ENCODE results near the gene SLC22A31.

The SLC22A31 gene

GRCh38 chr16:89152831-89153700, 47.3 kb downstream of the SLC22A31 start:
- in situ Hi-C loops (cut with HindIII; ENCODE audit: low sequenced_read_pairs), result no loop called here

GRCh38 chr16:89150981-89151380, 49.4 kb downstream of the SLC22A31 start:
- in situ Hi-C loops (cut with HindIII; ENCODE audit: low sequenced_read_pairs), result no loop called here

GRCh38 chr16:89150090-89150835, 50.1 kb downstream of the SLC22A31 start:
- in situ Hi-C loops (cut with HindIII; ENCODE audit: low sequenced_read_pairs), result no loop called here

GRCh38 chr16:89149386-89149785, 51.0 kb downstream of the SLC22A31 start:
- in situ Hi-C loops (cut with HindIII; ENCODE audit: low sequenced_read_pairs), result no loop called here

- in situ Hi-C loops (cut with HindIII; ENCODE audit: low sequenced_read_pairs), result no loop called here
Measured at GRCh38 chr16:89147085-89147817, 53.1 kb downstream of the SLC22A31 start.

GRCh38 chr16:89146211-89147005, 53.9 kb downstream of the SLC22A31 start:
- in situ Hi-C loops (cut with HindIII; ENCODE audit: low sequenced_read_pairs), result no loop called here

All from DLD1 (cell line).